Adipocyte (in vitro differentiated cells): ENCODE results near the gene FGF5.
A peak's percentile ranks its signal among the peaks of the same experiment; 100 is the strongest.
"Not testable (repeated sequence)": the region's sequence is repeated elsewhere in the genome, so short reads cannot be mapped to it uniquely, and the experiment has no call there.

Source experiments
- DNase-seq: peaks from one replicate; pipeline ENCODE4 v3.0.0-alpha.2; 2015; ENCODE audit warnings: low read depth
- H3K27me3 ChIP-seq: replicated peaks from 2 replicates; pipeline ENCODE4 v1.7.0; 2013; ENCODE audit warnings: mild to moderate bottlenecking, low read length, moderate library complexity; ENCODE audit not compliant: control insufficient read depth, insufficient read depth
- H3K36me3 ChIP-seq: 2 replicates; pipeline ENCODE4 v1.7.0; 2013; ENCODE audit warnings: low read length, mild to moderate bottlenecking, moderate library complexity; ENCODE audit not compliant: control insufficient read depth, insufficient read depth, severe bottlenecking
- H3K4me1 ChIP-seq: 2 replicates; pipeline ENCODE4 v1.7.0; 2013; ENCODE audit warnings: mild to moderate bottlenecking, low read length, moderate library complexity; ENCODE audit not compliant: control insufficient read depth, insufficient read depth
- H3K4me3 ChIP-seq: 2 replicates; pipeline ENCODE4 v1.7.0; 2013; ENCODE audit warnings: mild to moderate bottlenecking, low read length, moderate library complexity
- H3K9ac ChIP-seq: 2 replicates; pipeline ENCODE4 v1.7.0; 2013; ENCODE audit warnings: mild to moderate bottlenecking, low read length, moderate library complexity
- H3K9me3 ChIP-seq: 2 replicates; pipeline ENCODE4 v1.7.0; 2013; ENCODE audit warnings: mild to moderate bottlenecking, low read length, moderate library complexity; ENCODE audit not compliant: control insufficient read depth

The FGF5 gene

DNA sequence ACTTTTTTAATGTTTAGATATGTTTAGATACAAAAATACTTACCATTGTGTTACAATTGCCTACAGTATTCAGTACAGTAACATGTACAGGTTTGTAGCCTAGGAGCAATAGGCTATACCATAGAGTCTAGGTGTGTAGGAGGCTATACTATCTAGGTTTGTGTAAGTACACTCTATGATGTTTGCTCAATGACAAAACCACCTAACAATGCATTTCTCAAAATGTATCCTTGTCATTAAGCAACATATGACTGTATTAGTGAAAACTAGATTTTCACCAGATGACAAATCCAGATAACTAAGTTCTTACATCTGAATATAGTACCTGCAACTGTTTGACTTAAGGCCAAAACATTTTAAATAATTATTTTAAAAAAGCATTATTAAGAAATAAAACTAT lies 49.4 kb downstream of the FGF5 start:
- not testable (repeated sequence) for H3K4me1 ChIP-seq, H3K9ac ChIP-seq, H3K27me3 ChIP-seq, DNase-seq, H3K4me3 ChIP-seq, H3K36me3 ChIP-seq, H3K9me3 ChIP-seq

DNA sequence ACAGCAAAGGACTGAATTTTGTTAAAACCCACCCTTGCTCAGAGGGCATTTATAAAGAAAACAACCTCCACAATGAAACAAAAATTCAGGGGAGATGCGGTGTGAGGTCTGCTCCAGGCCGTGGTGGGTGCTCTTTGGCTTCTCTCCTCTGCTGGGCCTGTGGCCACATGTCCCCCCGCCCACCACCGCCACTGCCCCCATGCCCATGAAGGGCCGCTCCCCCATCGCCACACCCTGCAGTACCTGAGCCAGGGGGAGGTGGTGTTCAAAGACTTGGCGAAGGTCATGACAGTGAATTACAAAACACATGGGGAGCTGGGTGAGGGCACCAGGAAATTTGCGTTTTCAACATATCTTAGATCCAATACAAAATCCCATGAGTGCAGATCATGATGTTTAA lies 54.9 kb downstream of the FGF5 start:
- H3K27me3 ChIP-seq = no peaks in the 10 kb centered on the region
- no peak overlapping the region for H3K9ac ChIP-seq
- DNase-seq = no peak
- no peak overlapping the region for H3K4me3 ChIP-seq
- no peaks in the 10 kb centered on the region for H3K9me3 ChIP-seq
- H3K4me1 ChIP-seq = no peaks in the 10 kb centered on the region
- H3K36me3 ChIP-seq = no peaks in the 10 kb centered on the region

DNA sequence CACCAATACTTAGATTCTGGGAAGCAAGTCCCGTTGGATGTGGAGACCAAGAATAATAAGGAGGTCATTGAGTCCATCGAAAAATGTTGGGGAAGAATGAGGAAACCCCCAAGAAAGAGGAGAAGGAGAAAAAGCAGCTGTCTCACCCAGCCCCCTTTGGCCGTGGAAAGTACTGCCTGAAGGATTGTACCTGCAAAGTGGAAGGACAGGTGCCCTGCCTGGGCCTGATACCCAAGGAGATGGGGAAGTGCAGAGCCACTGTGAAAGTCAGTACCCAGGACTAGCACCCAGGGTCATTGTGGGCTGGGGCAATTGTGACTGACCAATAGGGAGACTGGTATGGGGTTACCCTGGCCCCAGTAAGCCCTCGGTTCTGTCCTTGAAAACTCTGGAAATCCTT lies 55.3 kb downstream of the FGF5 start:
- Histone ChIP-seq H3K36me3 (no peaks in the 10 kb centered on the region), H3K4me1 (no peaks in the 10 kb centered on the region), H3K9ac (no peak overlapping the region)

DNA sequence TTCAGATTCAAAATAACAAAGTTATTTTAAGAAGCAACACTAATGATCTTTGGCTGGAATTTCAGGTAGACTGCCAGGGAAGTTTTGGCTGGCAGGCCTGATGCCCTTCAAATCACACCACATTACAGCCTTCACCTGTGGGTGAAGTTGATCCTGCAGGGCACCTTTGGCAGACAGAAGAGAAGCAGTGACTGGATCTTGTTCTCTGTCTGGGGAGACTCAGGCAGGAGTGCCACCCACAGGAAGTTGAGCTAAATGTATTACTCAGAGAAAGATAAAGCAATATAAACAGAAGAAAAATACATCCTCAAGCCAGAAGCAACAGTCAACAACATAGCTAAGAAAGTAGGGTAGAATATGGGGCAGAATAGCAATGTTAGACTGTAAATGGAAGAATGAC lies 56.3 kb downstream of the FGF5 start:
- no peak overlapping the region for H3K4me3 ChIP-seq
- H3K4me1 ChIP-seq = no peaks in the 10 kb centered on the region
- no peak overlapping the region for H3K9ac ChIP-seq
- DNase-seq = peak; percentile 67
- H3K36me3 ChIP-seq = no peaks in the 10 kb centered on the region
- H3K9me3 ChIP-seq = no peaks in the 10 kb centered on the region
- no peaks in the 10 kb centered on the region for H3K27me3 ChIP-seq

More for the DNA sequence above, 55.3 kb downstream of the FGF5 start:
- Histone ChIP-seq H3K4me3 (no peak overlapping the region), H3K9me3 (no peaks in the 10 kb centered on the region), H3K27me3 (no peaks in the 10 kb centered on the region)
- no peak for DNase-seq

DNA sequence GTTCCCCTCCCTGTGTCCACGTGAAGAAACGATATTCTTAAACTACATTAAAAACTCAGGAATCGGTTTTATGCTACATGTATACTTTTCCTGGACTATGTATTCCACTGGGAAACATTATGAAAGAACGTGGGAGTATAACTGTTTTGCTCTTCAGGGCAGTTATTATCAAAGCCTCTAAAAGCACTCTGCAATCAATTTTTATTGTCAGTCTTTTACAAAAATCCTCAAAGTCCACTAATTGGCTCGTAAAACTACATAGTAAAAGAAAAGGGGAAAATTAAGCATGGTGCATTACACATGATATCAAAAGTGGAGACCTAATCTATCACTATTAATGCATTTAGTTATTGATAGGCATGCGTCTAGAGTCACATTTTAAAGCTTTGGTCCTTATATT lies 57.7 kb downstream of the FGF5 start:
- Histone ChIP-seq H3K27me3 (no peaks in the 10 kb centered on the region), H3K36me3 (no peaks in the 10 kb centered on the region), H3K9me3 (no peaks in the 10 kb centered on the region), H3K4me3 (no peak overlapping the region), H3K4me1 (no peaks in the 10 kb centered on the region), H3K9ac (no peak overlapping the region)
- no peak for DNase-seq

DNA sequence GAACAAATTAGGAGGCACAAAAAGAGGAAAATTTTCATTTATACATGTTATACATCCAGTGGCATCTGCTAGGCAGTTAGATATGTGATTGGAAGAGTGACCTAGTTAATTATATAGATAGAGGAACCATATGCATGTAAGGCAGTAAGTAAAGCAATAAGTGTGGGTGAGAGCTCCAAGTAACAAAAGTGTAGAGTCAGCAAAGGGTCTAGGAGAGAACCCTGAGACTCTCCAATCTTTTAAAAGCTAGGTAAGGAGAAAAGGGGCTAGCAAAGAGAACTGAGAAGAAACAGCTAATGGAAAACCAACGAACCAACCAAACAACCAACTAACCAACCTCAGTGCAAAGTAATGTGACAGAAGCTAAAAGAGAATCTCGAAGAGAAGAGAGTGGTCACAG lies 65.2 kb downstream of the FGF5 start:
- DNase-seq = no peak

DNA sequence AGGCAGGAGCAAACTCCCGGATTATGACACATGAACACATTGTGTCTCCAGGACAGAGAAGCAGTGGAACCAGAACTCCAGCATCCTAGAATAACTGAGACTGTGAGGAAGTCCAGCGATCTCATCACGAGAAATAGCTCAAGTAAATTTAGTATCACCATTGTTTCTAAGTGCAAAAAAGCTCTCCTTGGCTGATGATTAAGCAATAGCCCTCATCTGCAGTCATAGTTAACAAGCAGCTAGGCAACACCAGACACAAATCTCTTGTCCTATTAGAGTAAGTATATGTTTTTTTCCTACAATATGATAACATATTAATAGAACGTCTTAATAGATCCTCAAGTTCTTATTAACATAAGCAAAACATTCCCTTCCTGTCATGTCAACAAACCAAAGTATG lies 66.7 kb downstream of the FGF5 start:
- no peaks in the 10 kb centered on the region for H3K36me3 ChIP-seq
- no peak overlapping the region for H3K9ac ChIP-seq
- peaks cover 4% of the 10 kb centered on the region for H3K4me1 ChIP-seq
- DNase-seq = no peak
- no peaks in the 10 kb centered on the region for H3K9me3 ChIP-seq
- H3K27me3 ChIP-seq = no peaks in the 10 kb centered on the region
- H3K4me3 ChIP-seq = no peak overlapping the region

More for the DNA sequence above, 65.2 kb downstream of the FGF5 start:
- H3K27me3 ChIP-seq = no peaks in the 10 kb centered on the region
- H3K4me1 ChIP-seq = peaks cover 4% of the 10 kb centered on the region
- H3K36me3 ChIP-seq = no peaks in the 10 kb centered on the region
- H3K4me3 ChIP-seq = no peak overlapping the region
- H3K9ac ChIP-seq = no peak overlapping the region
- H3K9me3 ChIP-seq = no peaks in the 10 kb centered on the region

DNA sequence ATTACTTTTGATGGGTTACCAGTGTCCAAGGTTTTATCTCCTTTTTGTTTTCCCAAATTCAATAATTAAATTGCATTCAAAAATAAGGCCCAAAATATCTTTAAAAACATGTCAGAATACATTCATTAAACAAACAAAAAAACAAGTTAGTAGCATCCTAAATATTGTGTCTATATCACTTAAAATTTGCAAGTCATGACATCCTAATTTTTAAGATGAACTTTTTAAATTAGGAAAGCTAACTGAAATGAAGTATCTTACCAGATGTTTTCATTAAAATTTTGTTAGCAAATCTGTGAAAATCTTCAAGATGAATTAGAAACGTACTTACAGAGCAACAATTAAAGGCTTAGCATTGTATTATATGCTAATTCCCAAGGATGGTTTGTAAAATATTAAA lies 68.1 kb downstream of the FGF5 start:
- Histone ChIP-seq H3K27me3 (no peaks in the 10 kb centered on the region), H3K9ac (no peak overlapping the region), H3K36me3 (no peaks in the 10 kb centered on the region), H3K4me1 (peaks cover 4% of the 10 kb centered on the region), H3K4me3 (no peak overlapping the region), H3K9me3 (no peaks in the 10 kb centered on the region)
- DNase-seq = no peak

DNA sequence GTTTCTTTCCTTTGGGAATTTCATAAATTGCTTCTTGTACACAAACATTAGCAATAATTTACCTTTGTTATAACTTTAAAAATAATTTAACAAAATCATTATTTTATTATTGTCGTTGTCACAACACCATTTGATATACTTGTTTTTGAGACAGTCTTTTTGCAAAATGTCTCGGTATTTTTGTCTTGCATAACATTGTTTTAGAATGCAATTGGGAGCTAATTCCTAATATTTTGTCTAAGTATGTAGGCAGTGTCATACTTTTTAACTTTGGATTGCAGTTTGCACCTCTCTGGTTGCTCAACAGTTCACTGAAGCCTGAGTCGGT lies 68.7 kb downstream of the FGF5 start:
- Histone ChIP-seq H3K9ac (peak overlapping the region; percentile 66), H3K27me3 (no peaks in the 10 kb centered on the region), H3K9me3 (no peaks in the 10 kb centered on the region), H3K36me3 (no peaks in the 10 kb centered on the region), H3K4me3 (peak overlapping the region; percentile 91), H3K4me1 (peaks cover 7% of the 10 kb centered on the region)
- no peak for DNase-seq

DNA sequence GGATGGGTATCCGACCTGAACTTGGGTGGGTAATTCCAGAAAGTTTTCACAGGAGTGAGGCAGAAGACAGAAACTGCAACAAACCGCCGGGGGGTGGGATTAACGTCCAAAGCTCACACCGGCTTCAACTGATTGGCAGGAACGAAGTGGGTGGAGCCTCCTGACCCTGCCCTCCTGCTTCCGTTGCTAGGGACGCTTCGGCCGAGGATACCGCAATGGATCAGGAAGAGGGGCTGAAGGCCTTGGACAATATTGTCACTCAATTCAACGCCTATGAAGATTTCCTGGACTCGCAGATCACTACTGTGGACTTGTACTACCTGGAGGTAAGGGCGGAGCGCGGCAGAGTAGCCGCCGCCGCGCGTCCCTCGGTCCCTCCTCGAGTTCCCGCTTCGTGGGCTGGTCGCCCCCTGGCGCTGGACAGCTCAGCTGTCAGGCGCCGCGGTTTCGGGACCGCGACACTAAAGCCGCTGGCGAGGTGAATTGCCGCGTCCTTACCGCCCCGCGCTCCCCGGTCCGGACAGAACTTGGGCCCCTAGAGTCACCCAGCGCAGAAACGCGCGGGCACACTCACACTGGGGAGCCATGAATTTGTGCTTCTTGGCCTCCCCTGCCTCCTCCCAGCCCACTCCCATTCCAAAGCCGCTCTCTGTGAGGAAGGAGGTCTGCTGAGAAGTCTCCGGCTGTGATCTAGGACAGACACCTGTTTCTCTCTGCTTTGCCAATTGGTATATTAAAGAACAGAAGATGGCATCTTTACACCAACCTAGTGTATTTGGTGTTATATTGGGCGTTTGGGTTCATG lies 69.3 kb downstream of the FGF5 start, which contains the start of gene CFAP299:
Gene CFAP299, plus strand, starts transcription at position 177 of the 805 bp plus-strand sequence.
- peak within 1 kb of the TSS; percentile 91 for H3K4me3 ChIP-seq
- H3K27me3 ChIP-seq = no peaks in the 10 kb centered on the region
- H3K36me3 ChIP-seq = no peaks in the 10 kb centered on the region
- H3K4me1 ChIP-seq = peaks cover 11% of the 10 kb centered on the region
- peak; percentile 94 for DNase-seq
- H3K9me3 ChIP-seq = no peaks in the 10 kb centered on the region
- H3K9ac ChIP-seq = peak within 1 kb of the TSS; percentile 66

DNA sequence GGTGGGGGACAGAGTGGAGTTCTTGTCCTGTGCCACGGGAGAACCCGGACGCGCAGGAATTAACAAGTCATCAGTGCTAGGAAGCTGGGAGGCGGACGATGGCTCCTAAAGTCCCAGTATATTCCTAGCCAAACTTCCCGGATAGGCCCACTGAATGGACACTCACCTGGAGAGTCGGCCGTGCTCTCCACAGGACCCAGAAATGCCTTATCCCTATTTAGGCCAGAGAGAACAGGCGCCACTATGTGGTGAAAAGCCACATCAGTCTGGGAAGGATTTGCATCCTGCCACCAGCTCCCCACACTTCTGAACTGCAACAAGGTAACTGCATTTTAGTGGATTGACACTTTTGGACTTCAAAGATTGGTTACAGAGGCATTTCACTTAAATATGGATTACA lies 70.1 kb downstream of the FGF5 start:
- Histone ChIP-seq H3K9me3 (no peaks in the 10 kb centered on the region), H3K36me3 (no peaks in the 10 kb centered on the region), H3K27me3 (no peaks in the 10 kb centered on the region), H3K4me3 (peak overlapping the region; percentile 91), H3K4me1 (peaks cover 15% of the 10 kb centered on the region), H3K9ac (no peak overlapping the region)
- peak; percentile 56 for DNase-seq

DNA sequence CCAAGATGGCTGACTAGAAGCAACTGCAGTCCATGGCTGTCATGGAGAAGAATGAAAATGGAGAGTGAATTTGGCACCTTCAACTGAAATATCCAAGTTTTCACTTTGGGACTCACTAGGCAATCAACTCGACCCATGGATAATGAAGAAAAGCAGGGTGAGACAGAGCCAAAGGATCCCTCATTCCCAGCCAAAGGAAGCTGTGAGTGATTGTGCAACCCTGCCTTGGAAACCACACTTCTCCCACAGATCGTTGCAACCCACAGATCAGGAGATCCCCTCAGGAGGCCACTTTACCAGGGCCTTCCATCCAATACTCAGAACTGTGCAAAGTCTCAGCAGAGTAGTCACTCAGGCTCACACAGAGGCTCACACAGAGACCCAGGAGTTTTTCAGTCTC lies 73.6 kb downstream of the FGF5 start:
- no peaks in the 10 kb centered on the region for H3K27me3 ChIP-seq
- no peak overlapping the region for H3K4me3 ChIP-seq
- DNase-seq = no peak
- H3K4me1 ChIP-seq = peaks cover 15% of the 10 kb centered on the region
- H3K9ac ChIP-seq = no peak overlapping the region
- H3K36me3 ChIP-seq = no peaks in the 10 kb centered on the region
- H3K9me3 ChIP-seq = peaks cover 7% of the 10 kb centered on the region
